Hepatocyte (in vitro differentiated cells): ENCODE data around the gene RETN. TPM values are rescaled to one million over a fixed set of nuclear protein-coding genes. Genes with fewer than 3 reads are reported as not detected.

Experiments
- DNase-seq: peaks from one replicate; pipeline ENCODE4 v3.0.0-alpha.2; 2016; ENCODE audit warnings: low spot score
- H2AFZ ChIP-seq: fragments of 200-600 bp; sonication (generic); 2 replicates; pipeline ENCODE4 v1.6.0; 2016; ENCODE audit warnings: antibody characterized with exemption, mild to moderate bottlenecking
- H3K27ac ChIP-seq: fragments of 200-600 bp; sonication (generic); 2 replicates; pipeline ENCODE4 v1.5.1; 2016; ENCODE audit warnings: mild to moderate bottlenecking
- H3K27me3 ChIP-seq: fragments of 200-600 bp; sonication (generic); 2 replicates; pipeline ENCODE4 v1.6.1; 2016
- H3K36me3 ChIP-seq: fragments of 200-600 bp; sonication (generic); replicated peaks from 2 replicates; pipeline ENCODE4 v1.5.1; 2016; ENCODE audit warnings: low read depth; ENCODE audit not compliant: insufficient read depth
- H3K4me1 ChIP-seq: fragments of 200-600 bp; sonication (generic); 2 replicates; pipeline ENCODE4 v1.5.1; 2016; ENCODE audit warnings: mild to moderate bottlenecking, moderate library complexity; ENCODE audit not compliant: insufficient read depth
- H3K4me2 ChIP-seq: fragments of 200-600 bp; sonication (generic); 2 replicates; pipeline ENCODE4 v1.6.0; 2016
- H3K4me3 ChIP-seq: fragments of 200-600 bp; sonication (generic); 2 replicates; pipeline ENCODE4 v1.5.1; 2016; ENCODE audit warnings: mild to moderate bottlenecking
- H3K79me2 ChIP-seq: fragments of 200-600 bp; sonication (generic); 2 replicates; pipeline ENCODE4 v1.6.0; 2017; ENCODE audit warnings: mild to moderate bottlenecking
- H3K9me2 ChIP-seq: fragments of 200-600 bp; sonication (generic); replicated peaks from 2 replicates; pipeline ENCODE4 v1.6.0; 2017; ENCODE audit warnings: mild to moderate bottlenecking; ENCODE audit not compliant: insufficient read depth
- H3K9me3 ChIP-seq: fragments of 200-600 bp; sonication (generic); 2 replicates; pipeline ENCODE4 v1.5.1; 2016; ENCODE audit warnings: low read depth, mild to moderate bottlenecking
- H4K20me1 ChIP-seq: fragments of 200-600 bp; sonication (generic); 2 replicates; pipeline ENCODE4 v1.6.0; 2016; ENCODE audit warnings: mild to moderate bottlenecking; ENCODE audit not compliant: insufficient read depth, poor library complexity, severe bottlenecking
- EZH2 ChIP-seq: fragments of 200-600 bp; sonication (generic); IDR thresholded peaks from 2 replicates; pipeline ENCODE4 v1.6.1; 2016; ENCODE audit warnings: antibody characterized with exemption, mild to moderate bottlenecking, borderline replicate concordance
- EZH2phosphoT487 ChIP-seq: fragments of 200-600 bp; sonication (generic); IDR thresholded peaks from one replicate; pipeline ENCODE4 v1.6.1; 2018; ENCODE audit warnings: antibody characterized with exemption, mild to moderate bottlenecking, low read depth, moderate library complexity; ENCODE audit not compliant: unreplicated experiment, severe bottlenecking
- WGBS: methylation state at CpG from one replicate; pipeline ENCODE4 v1.1.6; 2016; ENCODE audit warnings: low lambda C conversion rate; ENCODE audit errors: missing lambda C conversion rate; 5-methylcytosine and 5-hydroxymethylcytosine counted together
- polyA plus RNA-seq: library from polyadenylated mRNA; unstranded; fragments of >200 nt; fragmentation: Nextera tagmentation; extraction: Ambion mirVana; gene quantifications from 2 replicates; pipeline ENCODE4 v1.2.1, GENCODE V29; 2016
- total RNA-seq: library from RNA; depleted of rRNA; stranded (reverse); fragments of >200 nt; gene quantifications from 2 replicates; pipeline ENCODE4 v1.2.3, GENCODE V29; 2014
- TF ChIP-seq, protein P1 (sequence below): fragments of 200-600 bp; sonication (generic); IDR thresholded peaks from 2 replicates; pipeline ENCODE4 v1.5.1; 2016; ENCODE audit warnings: antibody characterized with exemption, mild to moderate bottlenecking; ENCODE audit not compliant: poor library complexity

The RETN gene
- total and polyA plus RNA-seq, 2 experiments from 2014 or later: 0.74 TPM; not detected in 1

DNA sequence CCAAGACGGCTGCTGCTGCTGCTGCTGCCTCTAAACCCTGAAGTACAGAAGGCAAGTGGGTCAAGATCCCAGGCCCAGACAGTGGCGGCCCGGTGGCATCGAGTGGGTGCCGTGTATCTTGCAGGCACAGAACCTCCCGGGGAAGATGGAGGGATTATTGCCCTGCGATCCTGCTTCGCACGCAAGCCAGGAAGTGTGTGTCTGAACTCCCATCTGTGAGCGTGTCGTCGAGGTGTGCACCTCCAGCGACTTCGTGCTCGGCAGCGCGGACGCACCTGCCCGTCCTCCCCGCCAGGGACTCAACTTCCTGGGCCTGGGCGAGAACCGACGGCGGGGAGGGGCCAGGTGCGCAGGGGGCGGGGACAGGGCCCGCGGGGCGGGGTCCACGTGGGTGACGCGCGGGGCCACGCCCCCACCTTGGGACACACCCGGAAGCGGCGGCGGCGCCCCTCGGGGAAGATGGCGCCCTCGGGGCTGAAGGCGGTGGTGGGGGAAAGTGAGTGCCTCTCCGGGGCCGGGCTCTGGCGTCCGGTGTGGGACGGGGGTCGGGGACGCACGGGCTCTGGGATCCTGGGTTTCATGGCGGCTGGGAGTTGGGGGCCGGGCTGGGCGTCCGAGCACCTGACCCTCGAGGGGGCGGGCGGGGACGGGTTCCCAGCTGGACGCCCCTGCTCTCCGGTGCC, 32.0 kb upstream of the RETN start, which contains the start of gene STXBP2:
STXBP2 (plus strand) TSS at position 420 of the 683 bp plus-strand sequence; CDS start at position 460, 40 bp downstream.
- Histone ChIP-seq H3K9me2 (no peaks in the 10 kb centered on the region), H2AFZ (peak within 1 kb of the TSS; percentile 82), H3K36me3 (no peaks in the 10 kb centered on the region), H3K27me3 (no peaks in the 10 kb centered on the region), H4K20me1 (no peaks in the 10 kb centered on the region), H3K9me3 (no peaks in the 10 kb centered on the region), H3K4me2 (peak within 1 kb of the TSS; percentile 80), H3K4me1 (peaks cover 4% of the 10 kb centered on the region), H3K4me3 (peak within 1 kb of the TSS; percentile 75), H3K79me2 (peaks cover 15% of the 10 kb centered on the region), H3K27ac (peak within 1 kb of the TSS; percentile 98)
- WGBS: 25% methylated on average over 26 of the region's 61 CpGs
- peak; percentile 94 for DNase-seq
- TF ChIP-seq EZH2 (no peak), EZH2phosphoT487 (no peak)
- TF ChIP-seq, protein P1, sequence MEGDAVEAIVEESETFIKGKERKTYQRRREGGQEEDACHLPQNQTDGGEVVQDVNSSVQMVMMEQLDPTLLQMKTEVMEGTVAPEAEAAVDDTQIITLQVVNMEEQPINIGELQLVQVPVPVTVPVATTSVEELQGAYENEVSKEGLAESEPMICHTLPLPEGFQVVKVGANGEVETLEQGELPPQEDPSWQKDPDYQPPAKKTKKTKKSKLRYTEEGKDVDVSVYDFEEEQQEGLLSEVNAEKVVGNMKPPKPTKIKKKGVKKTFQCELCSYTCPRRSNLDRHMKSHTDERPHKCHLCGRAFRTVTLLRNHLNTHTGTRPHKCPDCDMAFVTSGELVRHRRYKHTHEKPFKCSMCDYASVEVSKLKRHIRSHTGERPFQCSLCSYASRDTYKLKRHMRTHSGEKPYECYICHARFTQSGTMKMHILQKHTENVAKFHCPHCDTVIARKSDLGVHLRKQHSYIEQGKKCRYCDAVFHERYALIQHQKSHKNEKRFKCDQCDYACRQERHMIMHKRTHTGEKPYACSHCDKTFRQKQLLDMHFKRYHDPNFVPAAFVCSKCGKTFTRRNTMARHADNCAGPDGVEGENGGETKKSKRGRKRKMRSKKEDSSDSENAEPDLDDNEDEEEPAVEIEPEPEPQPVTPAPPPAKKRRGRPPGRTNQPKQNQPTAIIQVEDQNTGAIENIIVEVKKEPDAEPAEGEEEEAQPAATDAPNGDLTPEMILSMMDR: no peak

DNA sequence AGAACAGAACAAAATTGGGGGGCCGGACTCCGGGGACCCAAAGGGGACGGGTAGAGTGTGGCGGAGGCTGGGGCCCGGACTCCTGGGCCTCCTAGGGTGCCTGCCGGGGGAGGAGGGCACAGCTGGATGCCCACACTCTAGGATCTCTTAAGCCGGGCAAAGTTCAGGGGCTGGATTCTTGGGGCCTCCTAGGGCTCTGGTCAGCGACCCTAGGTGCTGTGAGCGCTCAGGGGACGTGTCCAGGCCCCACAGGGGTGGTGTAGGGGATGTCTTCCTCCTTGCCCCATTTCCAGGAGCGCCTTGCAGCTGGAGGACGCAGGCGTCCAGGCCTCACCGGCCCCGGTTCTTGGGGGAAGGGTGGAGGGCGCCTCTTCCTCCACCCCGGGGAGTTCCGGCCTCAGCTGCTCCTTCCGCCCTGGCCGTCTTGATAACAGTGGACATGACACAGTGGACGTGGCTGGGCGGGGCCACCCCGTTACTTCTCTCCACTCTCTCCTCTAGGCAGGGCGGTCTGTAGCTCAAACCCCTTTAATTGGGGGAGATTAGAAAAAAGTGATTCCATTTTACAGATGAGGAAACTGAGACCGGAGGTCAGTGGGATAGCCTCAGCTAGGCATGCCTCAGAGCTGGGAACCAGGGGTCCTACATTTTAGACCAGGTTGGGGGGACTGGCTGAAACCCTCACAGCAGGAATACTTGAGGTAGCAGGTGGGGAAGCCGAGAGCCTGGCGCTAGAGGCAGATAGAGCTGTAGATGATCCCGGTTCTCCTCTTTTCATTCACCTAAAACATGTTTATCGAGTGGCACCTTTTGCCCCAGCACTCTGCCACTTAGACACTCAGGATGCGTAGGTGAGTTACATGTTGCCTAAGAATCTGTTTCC, 31.2 kb upstream of the RETN start:
- peak overlapping the region; percentile 80 for H3K4me2 ChIP-seq
- H3K36me3 ChIP-seq: no peaks in the 10 kb centered on the region
- peaks cover 15% of the 10 kb centered on the region for H3K79me2 ChIP-seq
- WGBS: 39% methylated on average over 27 of the region's 30 CpGs
- H3K9me2 ChIP-seq: no peaks in the 10 kb centered on the region
- H3K4me1 ChIP-seq: peaks cover 4% of the 10 kb centered on the region
- peak; percentile 76 for DNase-seq
- H3K27ac ChIP-seq: peak overlapping the region; percentile 98
- H3K9me3 ChIP-seq: no peaks in the 10 kb centered on the region
- H2AFZ ChIP-seq: peak overlapping the region; percentile 78
- TF ChIP-seq EZH2: no peak
- TF ChIP-seq, protein P1: no peak
- no peak for TF ChIP-seq EZH2phosphoT487
- no peaks in the 10 kb centered on the region for H3K27me3 ChIP-seq
- H3K4me3 ChIP-seq: peak overlapping the region; percentile 75
- H4K20me1 ChIP-seq: no peaks in the 10 kb centered on the region

DNA sequence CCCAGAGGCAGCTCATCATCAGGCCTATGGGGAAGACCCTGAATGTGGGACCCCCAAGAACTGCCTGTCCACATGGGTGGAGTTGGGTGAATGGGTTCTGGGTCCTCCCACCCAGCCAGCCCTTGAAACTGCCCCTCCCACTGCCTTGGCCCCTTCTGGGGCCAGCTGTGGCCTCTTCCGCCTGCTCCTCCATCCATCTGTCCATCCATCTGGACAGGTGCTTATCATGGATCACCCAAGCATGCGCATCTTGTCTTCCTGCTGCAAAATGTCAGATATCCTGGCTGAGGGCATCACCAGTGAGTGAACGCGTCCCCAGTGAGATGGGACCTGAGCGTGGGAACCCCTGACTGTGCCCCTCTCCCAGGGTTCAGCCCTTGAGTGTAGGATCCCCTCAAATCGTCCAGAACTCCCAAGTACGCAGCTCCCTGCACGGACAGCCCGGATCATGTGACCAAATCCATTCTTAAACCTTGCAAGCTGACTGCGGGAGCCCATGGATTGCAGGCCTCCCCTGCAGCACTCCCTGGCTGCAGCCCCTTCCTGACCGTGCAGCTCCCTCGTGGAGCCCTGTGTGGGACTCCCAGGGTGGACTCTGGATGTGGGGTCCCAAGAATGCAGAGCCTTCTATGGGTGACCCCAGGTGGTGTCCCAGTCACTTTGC, 29.9 kb upstream of the RETN start:
- DNase-seq: no peak
- Histone ChIP-seq H4K20me1 (no peaks in the 10 kb centered on the region), H3K4me1 (peaks cover 4% of the 10 kb centered on the region), H3K27ac (no peak overlapping the region), H3K36me3 (no peaks in the 10 kb centered on the region), H3K27me3 (no peaks in the 10 kb centered on the region), H3K9me2 (no peaks in the 10 kb centered on the region), H3K4me2 (no peak overlapping the region), H3K9me3 (no peaks in the 10 kb centered on the region), H2AFZ (no peak overlapping the region), H3K4me3 (no peak overlapping the region), H3K79me2 (peaks cover 15% of the 10 kb centered on the region)
- WGBS: 85% methylated on average over 12 of the region's 12 CpGs
- TF ChIP-seq EZH2phosphoT487: no peak
- no peak for TF ChIP-seq EZH2
- TF ChIP-seq, protein P1: no peak
